GM19035 (cell line): Measurements from ENCODE around the gene FAM240B.

Source experiments
- ATAC-seq: cut with Tn5 transposase; IDR thresholded peaks from one replicate; pipeline ENCODE4 v1.9.1; 2021; ENCODE audit not compliant: unreplicated experiment

Gene FAM240B

GRCh38 chr9:38720083-38720745 lies at the start of gene FAM240B:
TSS of gene FAM240B (minus strand) at chr9:38720133. CDS start at chr9:38703999, 16,134 bp downstream.
- ATAC-seq, result no peak

DNA sequence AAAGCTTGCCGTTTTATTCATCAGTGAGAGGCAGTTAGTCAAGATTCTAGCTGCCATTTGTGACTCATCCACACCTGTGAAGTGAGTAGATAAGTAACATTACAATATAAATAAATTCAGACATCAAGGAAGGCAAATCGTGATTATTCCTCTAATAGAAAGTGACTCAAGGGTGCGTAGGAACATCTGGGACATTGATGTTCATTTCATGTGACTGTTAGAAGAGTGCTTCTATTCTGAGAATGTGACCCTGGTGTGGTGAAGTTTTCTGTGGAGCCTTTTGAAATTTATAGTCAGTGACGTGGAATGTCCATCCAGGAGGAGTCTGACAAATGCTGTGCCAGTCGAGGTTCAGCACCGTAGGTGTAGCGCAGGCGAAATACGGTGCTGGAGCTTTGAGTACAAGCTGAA lies 48.4 kb upstream of the FAM240B start:
- no peak for ATAC-seq

DNA sequence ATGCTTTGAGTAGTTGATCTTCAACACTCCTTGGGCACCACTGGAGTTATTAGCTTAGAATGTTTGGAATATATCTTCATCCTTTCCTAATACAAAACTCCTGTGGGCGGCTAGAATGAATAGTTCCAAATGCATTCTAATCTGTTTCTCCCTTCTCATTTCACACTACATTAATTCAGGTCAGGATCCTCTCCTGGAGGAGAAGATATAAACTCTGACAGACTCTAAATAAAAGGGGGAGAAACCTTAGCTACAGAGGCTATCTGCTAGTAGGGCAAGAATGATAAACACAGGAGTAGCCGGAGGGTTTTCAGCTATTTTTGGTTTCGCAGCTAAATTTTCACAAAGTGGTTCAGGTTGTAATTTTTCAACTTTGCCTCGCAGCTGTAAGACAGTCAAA lies 45.2 kb upstream of the FAM240B start:
- no peak for ATAC-seq

- no peak for ATAC-seq
These were observed 42.1 kb upstream of the FAM240B start for GRCh38 chr9:38761999-38762398.

- ATAC-seq, result no peak
These were observed 41.4 kb upstream of the FAM240B start for GRCh38 chr9:38761339-38761738.

- no peak for ATAC-seq
These were observed 36.8 kb upstream of the FAM240B start for GRCh38 chr9:38756702-38757101.

DNA sequence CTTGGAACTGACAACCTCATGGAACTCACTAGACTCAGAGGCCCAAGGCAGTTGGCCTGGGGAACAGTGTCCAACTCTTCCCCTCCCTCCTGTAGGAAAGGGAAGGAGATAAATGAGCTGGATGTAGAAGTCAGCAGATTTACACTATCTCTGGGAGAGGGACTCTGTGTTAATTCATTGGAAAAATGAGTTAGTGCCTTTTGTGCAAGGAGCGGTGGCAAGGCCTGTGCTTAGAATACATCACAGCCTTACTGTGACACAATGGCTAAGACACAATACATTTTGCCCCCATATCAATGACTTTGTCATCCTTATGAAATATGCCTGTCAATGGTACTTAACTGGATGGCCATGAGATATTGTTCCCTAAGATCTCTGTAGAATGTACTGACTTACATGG lies 28.0 kb upstream of the FAM240B start:
- ATAC-seq, result no peak

- no peak for ATAC-seq
These were observed 27.1 kb upstream of the FAM240B start for GRCh38 chr9:38747067-38747466.

- no peak for ATAC-seq
These were observed 26.4 kb upstream of the FAM240B start for GRCh38 chr9:38746303-38746702.

DNA sequence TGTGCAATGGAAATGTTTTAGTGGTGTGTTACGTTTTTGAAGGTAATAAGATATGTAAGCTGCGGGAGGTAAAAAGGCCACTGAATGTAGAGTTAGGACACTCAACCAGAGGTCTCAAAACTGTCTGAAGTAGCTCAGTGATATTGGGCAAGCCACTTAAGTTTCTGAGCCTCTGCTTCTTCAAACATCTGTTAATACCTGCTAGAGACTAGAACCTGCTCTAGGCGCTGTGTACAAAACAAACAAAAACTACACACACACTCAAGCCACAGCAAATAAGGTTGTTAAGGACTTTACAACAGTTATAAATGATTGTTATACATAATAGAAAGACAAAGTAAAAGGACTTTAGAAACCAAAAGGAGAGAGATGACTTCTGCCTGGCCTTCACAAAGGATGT lies 24.6 kb upstream of the FAM240B start:
- ATAC-seq, result no peak

DNA sequence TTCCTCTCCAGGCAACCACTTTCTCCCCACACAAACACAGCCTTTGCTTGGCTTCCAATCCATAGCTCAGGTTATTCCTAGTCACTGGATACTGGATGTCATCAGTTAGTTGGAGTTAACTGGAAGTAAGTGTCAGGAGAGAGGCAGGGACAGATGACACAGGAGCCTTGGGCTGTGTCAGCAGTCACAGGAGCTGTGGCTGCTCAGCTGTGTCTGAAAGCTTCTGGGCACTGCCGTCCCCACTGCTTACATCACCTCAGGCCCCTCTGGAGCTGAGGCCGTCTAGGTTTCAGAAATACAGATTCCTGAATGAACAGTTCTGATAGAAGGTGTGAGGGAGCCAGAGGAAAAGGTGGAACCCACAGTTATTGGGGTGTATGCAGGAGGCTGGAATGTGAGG lies 17.3 kb upstream of the FAM240B start:
- no peak for ATAC-seq

DNA sequence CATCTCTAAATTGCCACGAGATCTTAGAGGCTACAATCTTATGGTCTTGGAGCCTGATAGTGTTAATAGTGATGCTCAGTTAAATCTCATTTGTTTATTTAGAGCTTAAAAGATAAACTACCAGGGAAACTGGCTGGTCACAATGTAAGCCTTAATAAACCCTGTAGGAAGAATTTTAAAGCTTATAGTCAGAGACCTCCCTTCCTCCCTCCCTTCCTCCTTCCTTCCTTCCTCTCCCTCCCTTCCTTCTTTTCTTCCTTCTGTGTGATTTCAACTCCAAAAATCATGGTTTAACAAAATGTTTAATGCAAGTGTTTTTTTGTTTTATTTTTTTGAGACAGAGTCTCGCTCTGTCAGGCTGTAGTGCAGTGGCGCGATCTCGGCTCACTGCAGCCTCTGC lies 14.9 kb upstream of the FAM240B start:
- ATAC-seq, result no peak

DNA sequence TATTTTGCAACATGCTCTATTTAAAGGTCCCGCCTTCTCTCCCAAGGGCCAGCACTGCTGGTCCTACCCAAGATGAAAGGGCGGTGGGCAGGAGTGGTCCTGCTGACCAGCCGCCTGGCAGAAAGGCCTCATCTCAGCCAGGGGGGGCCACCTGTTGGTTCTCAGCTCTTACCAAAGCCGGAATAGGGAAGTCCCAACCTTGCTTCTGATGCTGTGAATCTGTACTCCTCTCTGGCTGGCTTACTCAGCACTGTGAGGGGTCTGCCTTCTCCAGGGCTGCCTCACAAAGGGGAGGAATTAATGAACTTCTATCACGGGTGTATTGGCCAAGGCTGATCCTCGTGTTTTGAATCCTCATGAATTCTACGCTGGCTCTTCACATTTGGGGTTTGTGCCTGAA lies 13.6 kb upstream of the FAM240B start:
- no peak for ATAC-seq

- ATAC-seq, result no peak
These were observed 13.0 kb upstream of the FAM240B start for GRCh38 chr9:38732885-38733284.

- no peak for ATAC-seq
These were observed 7.6 kb upstream of the FAM240B start for GRCh38 chr9:38727497-38728001.

DNA sequence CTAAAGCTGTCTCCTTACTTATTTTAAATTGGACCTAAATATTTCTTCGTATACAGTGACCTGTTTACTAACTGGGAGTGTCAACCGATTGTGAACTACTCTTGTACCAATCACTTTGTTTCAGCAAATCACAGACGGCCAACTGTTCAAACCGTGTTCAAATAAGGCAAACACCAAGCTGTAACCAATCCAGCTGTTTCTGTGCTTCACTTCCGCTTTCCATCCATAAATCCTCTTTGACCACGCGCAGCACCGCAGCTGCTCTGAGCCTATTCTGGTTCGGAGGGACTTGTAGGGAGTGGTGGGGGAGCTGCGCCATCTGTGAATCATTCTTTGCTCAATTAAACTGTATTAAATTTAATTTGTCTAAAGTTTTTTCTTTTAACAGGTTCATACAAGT lies 4.8 kb upstream of the FAM240B start:
- ATAC-seq, result no peak

- no peak for ATAC-seq
These were observed 1.8 kb downstream of the FAM240B start for GRCh38 chr9:38718148-38718547.

GRCh38 chr9:38715684-38716083 lies 4.2 kb downstream of the FAM240B start:
- no peak for ATAC-seq

DNA sequence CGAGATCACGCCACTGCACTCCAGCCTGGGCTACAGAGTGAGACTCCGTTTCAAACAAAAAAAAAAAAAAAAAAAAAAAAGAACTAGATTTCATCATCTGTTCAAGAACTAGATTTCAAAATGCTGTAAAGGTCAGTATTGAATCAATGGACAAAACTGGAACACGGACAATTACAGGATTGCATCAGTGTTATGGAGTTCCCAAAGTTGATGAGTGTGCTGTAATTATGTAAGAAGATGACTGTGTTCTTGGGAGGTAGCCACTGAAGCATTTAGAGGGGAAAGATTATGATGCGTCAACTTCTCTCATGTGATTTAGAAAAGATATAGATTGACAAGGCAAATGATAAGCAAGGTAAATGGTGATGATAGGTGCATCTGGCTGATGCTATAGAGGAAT lies 6.5 kb downstream of the FAM240B start:
- no peak for ATAC-seq

GRCh38 chr9:38708759-38709158 lies 11.2 kb downstream of the FAM240B start:
- no peak for ATAC-seq

DNA sequence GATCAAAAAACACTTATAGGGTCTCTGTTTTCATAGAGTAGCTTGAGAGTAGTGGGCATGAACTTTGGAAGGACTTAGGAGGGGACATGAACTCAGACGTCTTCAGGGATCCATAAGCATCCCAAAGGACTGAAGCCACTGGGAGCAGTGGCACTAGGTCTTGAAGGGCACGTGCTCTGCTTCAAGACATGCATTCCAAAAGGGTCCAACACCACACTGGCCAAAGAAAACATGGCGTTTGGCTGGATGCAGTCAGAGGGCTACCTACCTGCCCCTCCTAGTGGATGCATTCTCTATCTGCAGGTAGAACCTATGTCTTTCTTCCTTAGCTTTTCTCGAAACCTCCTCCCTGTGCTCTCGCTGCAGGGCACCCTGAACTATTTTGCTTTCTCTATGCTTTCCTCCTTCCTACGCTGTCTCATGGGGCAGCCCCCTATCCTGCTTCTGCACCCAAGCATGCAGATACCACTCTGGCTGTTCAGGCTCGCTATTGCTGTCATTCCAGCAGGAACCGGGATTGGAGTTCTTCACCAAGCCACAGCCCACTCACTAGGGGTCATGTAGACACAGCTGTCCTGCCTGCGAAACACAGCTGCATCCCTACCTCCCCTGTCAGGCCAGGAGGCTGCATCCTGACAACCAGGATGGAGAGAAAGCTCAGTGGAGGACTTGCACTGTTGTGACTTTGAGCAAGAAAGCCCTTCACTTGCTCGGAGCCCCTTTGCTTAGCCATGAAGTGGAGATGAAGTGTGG lies 11.9 kb downstream of the FAM240B start:
- ATAC-seq, result no peak

GRCh38 chr9:38706493-38706892 lies 13.4 kb downstream of the FAM240B start:
- ATAC-seq, result no peak
